HepG2 (cell line): ENCODE results near the gene RREB1. TPM values are rescaled to one million over a fixed set of nuclear protein-coding genes. Genes with fewer than 3 reads are reported as not detected.

Experiments used
- BCL6 ChIP-seq: IDR thresholded peaks from 2 replicates; pipeline ENCODE4 v1.6.1; 2016; ENCODE audit warnings: missing genetic modification reagents, missing compliant biosample characterization
- BRCA1 ChIP-seq: sonication (generic); formaldehyde crosslinking; IDR thresholded peaks from 2 replicates; pipeline ENCODE4 v1.4.0; 2020; ENCODE audit warnings: missing genetic modification reagents
- DNMT3B ChIP-seq: conservative IDR thresholded peaks from 2 replicates; pipeline ENCODE4 v1.6.1; 2016; ENCODE audit warnings: missing biosample characterization, control low read depth
- HOXA9 ChIP-seq: sonication (generic); formaldehyde crosslinking; IDR thresholded peaks from 2 replicates; pipeline ENCODE4 v1.8.1; 2022; ENCODE audit warnings: missing genetic modification reagents, mild to moderate bottlenecking, moderate library complexity, borderline replicate concordance
- MZF1 ChIP-seq: sonication (generic); formaldehyde crosslinking; IDR thresholded peaks from 2 replicates; pipeline ENCODE4 v1.8.1; 2023; ENCODE audit warnings: mild to moderate bottlenecking, missing genetic modification reagents, borderline replicate concordance
- NRL ChIP-seq: sonication (generic); formaldehyde crosslinking; IDR thresholded peaks from 2 replicates; pipeline ENCODE4 v1.5.0; 2020; ENCODE audit warnings: missing genetic modification reagents, mild to moderate bottlenecking, moderate library complexity, borderline replicate concordance
- SOX6 ChIP-seq, 2 experiments: fragments of 450-650 bp in 1 of 2; sonication (generic) in 1 of 2; formaldehyde crosslinking in 1 of 2; IDR thresholded peaks; 2 replicates each; pipeline versions ENCODE4 v1.4.0 to v1.6.1; 2017 to 2020; ENCODE audit warnings: antibody characterized with exemption in 1 of 2, mild to moderate bottlenecking in 1 of 2, missing genetic modification reagents in 1 of 2
- TCF7 ChIP-seq: sonication (generic); IDR thresholded peaks from 2 replicates; pipeline ENCODE4 v1.6.1; 2016; ENCODE audit warnings: antibody characterized with exemption, low read depth
- polyA plus RNA-seq, 8 experiments: library from polyadenylated mRNA; depleted of rRNA in 3 of 8; stranded (reverse) in 7 of 8; unstranded in 1 of 8; fragments of >200 nt; fragmentation: Illumina TruSeq in 4 of 8; extraction: Trizol in 4 of 8; gene quantifications; 2 replicates each; pipeline versions ENCODE4 v1.2.1 to v1.2.3, GENCODE V29; 2011 to 2016; ENCODE audit warnings: low read depth in 4 of 8, missing spikeins in 1 of 8, mixed read lengths in 1 of 8; ENCODE audit not compliant: insufficient read depth in 1 of 8
- total RNA-seq, 5 experiments: library from RNA; depleted of rRNA; stranded (reverse); fragments of >200 nt; fragmentation: Illumina TruSeq; extraction: Trizol; gene quantifications; 2 replicates each; pipeline ENCODE4 v1.2.3, GENCODE V29; 2016; ENCODE audit warnings: low read depth in 1 of 5
- TF ChIP-seq, protein P1 (sequence below): sonication (generic); formaldehyde crosslinking; IDR thresholded peaks from 2 replicates; pipeline ENCODE4 v1.4.0; 2020; ENCODE audit warnings: missing genetic modification reagents, borderline replicate concordance
- TF ChIP-seq, protein P2 (sequence below): sonication (generic); formaldehyde crosslinking; IDR thresholded peaks from 2 replicates; pipeline ENCODE4 v1.4.0; 2020; ENCODE audit warnings: missing genetic modification reagents
- TF ChIP-seq, protein P3 (sequence below): conservative IDR thresholded peaks from 2 replicates; pipeline ENCODE4 v1.6.1; 2018; ENCODE audit warnings: missing genetic modification reagents

The RREB1 gene
- total and polyA plus RNA-seq, 2 of the 13 experiments (the other 11 are each of a cell fraction or from before 2014, with no cell fraction given): 6.1 to 23.2 TPM

DNA sequence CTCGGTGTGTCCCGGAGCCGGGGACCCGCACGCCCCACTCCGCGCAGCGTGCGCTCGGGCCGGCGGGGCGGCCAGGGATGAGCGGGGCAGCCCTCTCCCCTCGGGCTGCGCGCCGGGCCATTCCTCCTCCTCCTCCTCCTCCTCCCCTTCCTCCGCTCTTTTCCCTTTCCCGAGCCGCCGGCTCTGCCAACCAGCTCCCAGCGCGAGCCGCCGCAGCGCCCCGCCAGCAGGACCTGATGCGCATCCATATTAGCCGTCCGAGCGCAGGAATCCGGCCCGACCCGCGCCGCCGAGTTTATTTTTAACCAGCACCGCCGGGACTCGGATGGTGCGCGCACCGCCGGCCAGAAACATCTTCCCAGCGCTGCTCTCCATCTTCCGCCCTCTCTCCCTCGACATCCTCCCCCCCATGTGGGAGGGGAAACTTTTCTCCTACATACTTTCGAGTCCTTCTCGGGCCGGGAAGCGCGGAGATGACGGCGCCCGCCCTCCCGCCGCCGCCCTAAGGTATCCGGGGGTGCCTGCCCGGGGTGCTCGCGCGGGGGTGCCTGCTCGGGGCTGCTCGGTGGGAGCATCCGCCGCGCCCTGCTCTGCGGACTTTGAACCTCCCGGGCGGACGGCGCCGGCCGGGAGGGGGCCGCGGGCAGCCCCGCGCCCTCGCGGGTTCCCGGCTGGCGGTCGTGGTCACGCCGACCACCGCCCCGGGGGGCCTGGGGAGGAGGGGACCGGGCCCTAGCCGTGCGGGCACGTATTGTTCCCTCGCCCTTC, 619 bp downstream of the RREB1 start (continued):
- TF ChIP-seq, protein P1, sequence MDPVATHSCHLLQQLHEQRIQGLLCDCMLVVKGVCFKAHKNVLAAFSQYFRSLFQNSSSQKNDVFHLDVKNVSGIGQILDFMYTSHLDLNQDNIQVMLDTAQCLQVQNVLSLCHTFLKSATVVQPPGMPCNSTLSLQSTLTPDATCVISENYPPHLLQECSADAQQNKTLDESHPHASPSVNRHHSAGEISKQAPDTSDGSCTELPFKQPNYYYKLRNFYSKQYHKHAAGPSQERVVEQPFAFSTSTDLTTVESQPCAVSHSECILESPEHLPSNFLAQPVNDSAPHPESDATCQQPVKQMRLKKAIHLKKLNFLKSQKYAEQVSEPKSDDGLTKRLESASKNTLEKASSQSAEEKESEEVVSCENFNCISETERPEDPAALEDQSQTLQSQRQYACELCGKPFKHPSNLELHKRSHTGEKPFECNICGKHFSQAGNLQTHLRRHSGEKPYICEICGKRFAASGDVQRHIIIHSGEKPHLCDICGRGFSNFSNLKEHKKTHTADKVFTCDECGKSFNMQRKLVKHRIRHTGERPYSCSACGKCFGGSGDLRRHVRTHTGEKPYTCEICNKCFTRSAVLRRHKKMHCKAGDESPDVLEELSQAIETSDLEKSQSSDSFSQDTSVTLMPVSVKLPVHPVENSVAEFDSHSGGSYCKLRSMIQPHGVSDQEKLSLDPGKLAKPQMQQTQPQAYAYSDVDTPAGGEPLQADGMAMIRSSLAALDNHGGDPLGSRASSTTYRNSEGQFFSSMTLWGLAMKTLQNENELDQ (CRISPR knock-in tag): peak; percentile 51; the same call in 1 of the 2 replicates
- TF ChIP-seq SOX6 (IDR thresholded peaks at IDR 0.05): no peak
- peak; percentile 34 for TF ChIP-seq SOX6 (CRISPR knock-in tag; IDR thresholded peaks at IDR 0.05)
- no peak for TF ChIP-seq DNMT3B (CRISPR knock-in tag)
- TF ChIP-seq, protein P2, sequence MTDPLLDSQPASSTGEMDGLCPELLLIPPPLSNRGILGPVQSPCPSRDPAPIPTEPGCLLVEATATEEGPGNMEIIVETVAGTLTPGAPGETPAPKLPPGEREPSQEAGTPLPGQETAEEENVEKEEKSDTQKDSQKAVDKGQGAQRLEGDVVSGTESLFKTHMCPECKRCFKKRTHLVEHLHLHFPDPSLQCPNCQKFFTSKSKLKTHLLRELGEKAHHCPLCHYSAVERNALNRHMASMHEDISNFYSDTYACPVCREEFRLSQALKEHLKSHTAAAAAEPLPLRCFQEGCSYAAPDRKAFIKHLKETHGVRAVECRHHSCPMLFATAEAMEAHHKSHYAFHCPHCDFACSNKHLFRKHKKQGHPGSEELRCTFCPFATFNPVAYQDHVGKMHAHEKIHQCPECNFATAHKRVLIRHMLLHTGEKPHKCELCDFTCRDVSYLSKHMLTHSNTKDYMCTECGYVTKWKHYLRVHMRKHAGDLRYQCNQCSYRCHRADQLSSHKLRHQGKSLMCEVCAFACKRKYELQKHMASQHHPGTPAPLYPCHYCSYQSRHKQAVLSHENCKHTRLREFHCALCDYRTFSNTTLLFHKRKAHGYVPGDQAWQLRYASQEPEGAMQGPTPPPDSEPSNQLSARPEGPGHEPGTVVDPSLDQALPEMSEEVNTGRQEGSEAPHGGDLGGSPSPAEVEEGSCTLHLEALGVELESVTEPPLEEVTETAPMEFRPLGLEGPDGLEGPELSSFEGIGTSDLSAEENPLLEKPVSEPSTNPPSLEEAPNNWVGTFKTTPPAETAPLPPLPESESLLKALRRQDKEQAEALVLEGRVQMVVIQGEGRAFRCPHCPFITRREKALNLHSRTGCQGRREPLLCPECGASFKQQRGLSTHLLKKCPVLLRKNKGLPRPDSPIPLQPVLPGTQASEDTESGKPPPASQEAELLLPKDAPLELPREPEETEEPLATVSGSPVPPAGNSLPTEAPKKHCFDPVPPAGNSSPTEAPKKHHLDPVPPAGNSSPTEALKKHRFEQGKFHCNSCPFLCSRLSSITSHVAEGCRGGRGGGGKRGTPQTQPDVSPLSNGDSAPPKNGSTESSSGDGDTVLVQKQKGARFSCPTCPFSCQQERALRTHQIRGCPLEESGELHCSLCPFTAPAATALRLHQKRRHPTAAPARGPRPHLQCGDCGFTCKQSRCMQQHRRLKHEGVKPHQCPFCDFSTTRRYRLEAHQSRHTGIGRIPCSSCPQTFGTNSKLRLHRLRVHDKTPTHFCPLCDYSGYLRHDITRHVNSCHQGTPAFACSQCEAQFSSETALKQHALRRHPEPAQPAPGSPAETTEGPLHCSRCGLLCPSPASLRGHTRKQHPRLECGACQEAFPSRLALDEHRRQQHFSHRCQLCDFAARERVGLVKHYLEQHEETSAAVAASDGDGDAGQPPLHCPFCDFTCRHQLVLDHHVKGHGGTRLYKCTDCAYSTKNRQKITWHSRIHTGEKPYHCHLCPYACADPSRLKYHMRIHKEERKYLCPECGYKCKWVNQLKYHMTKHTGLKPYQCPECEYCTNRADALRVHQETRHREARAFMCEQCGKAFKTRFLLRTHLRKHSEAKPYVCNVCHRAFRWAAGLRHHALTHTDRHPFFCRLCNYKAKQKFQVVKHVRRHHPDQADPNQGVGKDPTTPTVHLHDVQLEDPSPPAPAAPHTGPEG (CRISPR knock-in tag): 0 out of 2 replicates have a peak, but pooled peaks have one; percentile 35
- no peak for TF ChIP-seq BRCA1 (CRISPR knock-in tag)
- TF ChIP-seq BCL6 (CRISPR knock-in tag): peak; percentile 46; the same call in 1 of the 2 replicates
- TF ChIP-seq, protein P3, sequence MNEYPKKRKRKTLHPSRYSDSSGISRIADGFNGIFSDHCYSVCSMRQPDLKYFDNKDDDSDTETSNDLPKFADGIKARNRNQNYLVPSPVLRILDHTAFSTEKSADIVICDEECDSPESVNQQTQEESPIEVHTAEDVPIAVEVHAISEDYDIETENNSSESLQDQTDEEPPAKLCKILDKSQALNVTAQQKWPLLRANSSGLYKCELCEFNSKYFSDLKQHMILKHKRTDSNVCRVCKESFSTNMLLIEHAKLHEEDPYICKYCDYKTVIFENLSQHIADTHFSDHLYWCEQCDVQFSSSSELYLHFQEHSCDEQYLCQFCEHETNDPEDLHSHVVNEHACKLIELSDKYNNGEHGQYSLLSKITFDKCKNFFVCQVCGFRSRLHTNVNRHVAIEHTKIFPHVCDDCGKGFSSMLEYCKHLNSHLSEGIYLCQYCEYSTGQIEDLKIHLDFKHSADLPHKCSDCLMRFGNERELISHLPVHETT (CRISPR knock-in tag): peak; percentile 52; the same call in 1 of the 2 replicates
- TF ChIP-seq HOXA9: 0 out of 2 replicates have a peak, but pooled peaks have one; percentile 61
- TF ChIP-seq MZF1 (CRISPR knock-in tag): no peak
- no peak for TF ChIP-seq TCF7
- TF ChIP-seq NRL: peak; percentile 89
